ENCODE data around the gene MLXIPL.
A peak's percentile ranks its signal among the peaks of the same experiment; 100 is the strongest.
"Not testable (repeated sequence)": the region's sequence is repeated elsewhere in the genome, so short reads cannot be mapped to it uniquely, and the experiment has no call there.

Gene MLXIPL

GRCh38 chr7:73586911-73587310 is 37.4 kb downstream of the MLXIPL start:
- DNase-seq (ENCODE audit: insufficient read length, low spot score), result no peak

GRCh38 chr7:73585196-73585595 is 39.1 kb downstream of the MLXIPL start:
- DNase-seq (ENCODE audit: insufficient read length, low spot score) (no peak), FAIRE-seq (no peak)

More at GRCh38 chr7:73586911-73587310, 37.4 kb downstream of the MLXIPL start:
- FAIRE-seq, result no peak

- no peak for DNase-seq (ENCODE audit: insufficient read length, low spot score)
- no peak for FAIRE-seq
These were observed 41.6 kb downstream of the MLXIPL start for GRCh38 chr7:73582664-73583202.

- not testable (repeated sequence) for DNase-seq (ENCODE audit: insufficient read length, low spot score); FAIRE-seq
These were observed 43.3 kb downstream of the MLXIPL start for GRCh38 chr7:73581006-73581405.

GRCh38 chr7:73578342-73579128 is 45.8 kb downstream of the MLXIPL start, which contains the start of gene TBL2:
TSS of gene TBL2 (minus strand) at chr7:73578579. CDS start at chr7:73578549, 30 bp downstream.
- FAIRE-seq, result no peak

DNA sequence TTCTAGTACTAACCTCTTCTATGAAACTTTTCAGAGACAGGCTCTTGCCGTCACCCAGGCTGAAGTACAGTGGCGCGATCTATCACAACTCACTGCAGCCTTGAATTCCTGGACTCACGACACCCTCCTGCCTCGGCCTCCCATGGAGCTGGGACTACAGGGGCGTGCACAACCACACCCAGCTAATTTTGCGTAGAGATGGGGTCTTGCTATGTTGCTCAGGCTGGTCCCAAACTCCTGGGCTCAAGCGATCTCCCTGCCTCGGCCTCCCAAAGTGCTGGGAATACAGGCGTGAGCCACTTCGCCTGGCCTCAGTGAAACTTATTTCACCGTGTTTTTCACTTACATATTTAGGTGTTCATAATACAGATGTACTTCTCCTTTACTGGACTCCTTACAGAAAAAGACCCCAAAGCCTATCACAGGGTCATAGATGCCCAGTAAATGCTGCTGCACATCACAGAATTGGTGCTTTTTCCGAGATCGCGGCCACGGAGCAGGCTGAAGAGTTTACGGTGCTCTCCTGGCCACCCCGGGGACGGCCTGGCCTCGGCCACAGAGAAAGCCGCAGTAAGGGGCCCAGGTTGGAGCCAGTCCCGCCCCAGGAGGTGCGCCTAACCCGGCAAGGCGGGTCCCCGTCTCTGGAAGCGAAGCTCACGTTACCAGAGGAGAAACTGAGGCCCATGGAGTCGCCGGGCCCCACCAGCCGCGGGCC is 46.5 kb downstream of the MLXIPL start:
- no peak for FAIRE-seq

More at GRCh38 chr7:73578342-73579128, 45.8 kb downstream of the MLXIPL start, which contains the start of gene TBL2:
- DNase-seq (ENCODE audit: insufficient read length, low spot score), result peak; percentile 86

DNA sequence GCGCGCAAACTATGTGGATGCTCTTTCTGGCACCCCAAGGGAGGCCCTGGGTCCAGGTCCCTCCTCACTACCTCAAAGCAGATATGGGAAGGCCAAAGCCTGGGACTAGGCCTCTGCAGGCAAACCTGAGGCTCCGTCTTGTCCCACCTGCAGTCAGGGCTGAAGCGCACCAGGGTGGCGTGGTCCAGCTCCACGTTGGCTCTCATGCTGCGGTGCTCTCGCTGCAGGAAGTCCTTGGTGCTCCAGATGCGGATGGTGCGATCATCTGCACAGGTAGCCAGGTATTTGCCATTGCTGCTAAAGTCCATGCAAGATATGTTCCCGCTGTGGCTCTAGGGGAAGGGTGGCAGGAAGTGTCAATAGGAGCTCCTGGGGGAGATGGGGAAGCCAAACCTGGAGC is 50.5 kb downstream of the MLXIPL start:
- FAIRE-seq (no peak), DNase-seq (ENCODE audit: insufficient read length, low spot score) (no peak)

More for the DNA sequence above, 46.5 kb downstream of the MLXIPL start:
- no peak for DNase-seq (ENCODE audit: insufficient read length, low spot score)

DNA sequence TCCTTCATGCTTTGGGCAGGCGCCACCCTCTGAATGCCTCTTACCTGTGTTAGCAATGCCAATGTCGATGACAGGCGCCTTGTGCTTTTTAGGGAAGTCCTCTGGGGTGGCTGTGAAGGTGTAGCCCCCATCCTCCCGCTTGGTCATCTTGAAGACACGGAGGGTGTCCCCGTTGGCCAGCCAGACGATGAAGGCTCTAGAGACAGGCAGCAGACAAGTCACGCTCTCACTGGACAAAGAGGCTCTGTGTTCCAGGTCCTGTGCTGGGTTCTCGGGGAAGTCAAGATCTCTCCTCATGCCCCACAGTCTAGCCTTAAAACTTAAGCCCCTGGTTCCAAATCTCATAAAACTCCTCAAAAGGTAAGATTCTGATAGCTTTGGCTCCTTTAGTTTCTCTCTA is 51.0 kb downstream of the MLXIPL start:
- FAIRE-seq, result no peak

DNA sequence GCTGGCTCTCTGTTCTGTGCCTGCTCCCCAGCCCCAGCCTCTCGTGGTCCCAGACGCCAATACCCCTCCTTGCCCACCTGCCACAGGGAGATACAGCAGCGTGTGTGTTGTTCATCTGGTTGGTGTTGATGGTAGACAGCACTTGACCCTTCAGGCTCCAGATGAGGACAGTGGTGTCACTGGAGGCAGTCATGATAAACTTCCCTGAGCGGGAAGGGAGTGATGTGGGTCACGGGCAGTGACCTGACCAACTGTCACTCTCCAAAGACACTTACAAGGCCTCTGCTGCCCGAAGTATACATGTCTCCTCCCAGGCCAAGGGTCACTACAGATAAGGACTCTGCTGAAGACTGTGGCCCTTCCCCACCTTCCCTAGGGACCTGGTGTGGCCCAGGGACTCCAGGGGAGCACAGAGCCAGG is 51.5 kb downstream of the MLXIPL start:
- no peak for DNase-seq (ENCODE audit: insufficient read length, low spot score)
- no peak for FAIRE-seq

More for the DNA sequence above, 51.0 kb downstream of the MLXIPL start:
- no peak for DNase-seq (ENCODE audit: insufficient read length, low spot score)

- FAIRE-seq (no peak), DNase-seq (ENCODE audit: insufficient read length, low spot score) (no peak)
These were observed 53.3 kb downstream of the MLXIPL start for GRCh38 chr7:73570977-73571376.

- FAIRE-seq (no peak), DNase-seq (ENCODE audit: insufficient read length, low spot score) (no peak)
These were observed 53.8 kb downstream of the MLXIPL start for GRCh38 chr7:73570521-73570920.

- DNase-seq (ENCODE audit: insufficient read length, low spot score), result no peak
- FAIRE-seq, result no peak
These were observed 55.2 kb downstream of the MLXIPL start for GRCh38 chr7:73569042-73569608.

- DNase-seq (ENCODE audit: insufficient read length, low spot score) (no peak), FAIRE-seq (no peak)
These were observed 56.3 kb downstream of the MLXIPL start for GRCh38 chr7:73567846-73568685.

DNA sequence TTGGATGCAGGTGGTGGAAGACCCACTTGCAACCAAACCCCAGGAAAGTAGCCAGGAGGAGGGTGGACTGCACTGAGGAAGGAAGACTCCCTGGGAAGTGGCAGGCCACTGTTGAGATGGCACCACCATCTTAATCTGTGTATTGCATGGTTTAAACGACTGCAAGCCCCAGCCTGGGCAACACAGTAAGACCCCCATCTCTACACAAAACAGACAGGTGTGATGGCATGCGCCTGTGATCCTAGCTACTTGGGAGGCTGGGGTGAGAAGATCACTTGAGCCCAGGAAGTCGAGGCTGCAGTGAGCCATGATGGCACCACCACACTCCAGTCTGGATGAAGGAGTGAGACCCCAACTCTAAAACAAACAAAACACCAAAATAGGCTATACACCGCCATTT is 57.2 kb downstream of the MLXIPL start:
- DNase-seq (ENCODE audit: insufficient read length, low spot score), result no peak
- FAIRE-seq, result no peak

DNA sequence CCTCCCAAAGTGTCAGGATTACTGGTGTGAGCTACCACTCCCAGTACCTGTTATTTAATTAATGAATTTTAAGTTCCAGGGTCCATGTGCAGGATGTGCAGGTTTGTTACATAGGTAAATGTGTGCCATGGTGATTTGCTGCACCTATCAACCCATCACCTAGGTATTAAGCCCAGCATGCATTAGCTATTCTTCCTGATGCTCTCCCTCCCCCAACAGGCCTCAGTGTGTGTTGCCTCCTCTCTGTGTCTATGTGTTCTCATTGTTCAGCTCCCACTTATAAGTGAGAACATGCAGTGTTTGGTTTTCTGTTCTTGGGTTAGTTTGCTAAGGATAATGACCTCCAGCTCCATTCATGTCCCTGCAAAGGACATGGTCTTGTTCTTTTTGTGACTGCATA is 57.9 kb downstream of the MLXIPL start:
- DNase-seq (ENCODE audit: insufficient read length, low spot score); FAIRE-seq: not testable (repeated sequence)

DNA sequence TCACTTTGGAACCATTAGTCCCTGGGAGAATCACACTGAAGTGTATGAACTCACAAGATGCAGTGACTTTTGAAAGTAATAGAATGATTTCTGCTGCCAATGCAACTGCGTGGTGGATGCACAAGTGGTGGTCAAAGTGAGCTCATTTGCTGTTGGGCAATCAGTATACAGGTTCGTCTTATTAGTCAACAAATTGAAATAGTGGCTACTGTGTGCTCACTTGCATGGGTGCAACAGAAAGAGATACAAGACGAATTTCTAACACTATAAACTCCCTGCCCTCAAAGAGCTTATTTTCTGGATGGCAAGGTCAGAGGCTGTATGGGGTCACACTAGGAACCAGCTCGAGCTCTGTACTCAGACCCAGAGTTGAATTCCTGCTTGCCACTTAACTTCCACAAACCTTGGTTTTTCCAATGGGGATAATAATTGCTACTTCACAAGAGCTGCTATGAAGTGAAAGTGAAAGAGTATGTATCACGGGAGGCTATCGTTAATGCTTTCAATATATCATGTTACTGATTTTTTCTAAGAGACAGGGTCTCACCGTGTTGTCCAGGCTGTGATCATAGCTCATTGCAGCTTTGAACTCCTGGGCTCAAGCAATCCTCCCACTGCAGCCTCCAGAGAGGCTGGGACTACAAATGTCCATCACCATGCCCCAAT is 58.5 kb downstream of the MLXIPL start:
- FAIRE-seq (no peak), DNase-seq (ENCODE audit: insufficient read length, low spot score) (no peak)

DNA sequence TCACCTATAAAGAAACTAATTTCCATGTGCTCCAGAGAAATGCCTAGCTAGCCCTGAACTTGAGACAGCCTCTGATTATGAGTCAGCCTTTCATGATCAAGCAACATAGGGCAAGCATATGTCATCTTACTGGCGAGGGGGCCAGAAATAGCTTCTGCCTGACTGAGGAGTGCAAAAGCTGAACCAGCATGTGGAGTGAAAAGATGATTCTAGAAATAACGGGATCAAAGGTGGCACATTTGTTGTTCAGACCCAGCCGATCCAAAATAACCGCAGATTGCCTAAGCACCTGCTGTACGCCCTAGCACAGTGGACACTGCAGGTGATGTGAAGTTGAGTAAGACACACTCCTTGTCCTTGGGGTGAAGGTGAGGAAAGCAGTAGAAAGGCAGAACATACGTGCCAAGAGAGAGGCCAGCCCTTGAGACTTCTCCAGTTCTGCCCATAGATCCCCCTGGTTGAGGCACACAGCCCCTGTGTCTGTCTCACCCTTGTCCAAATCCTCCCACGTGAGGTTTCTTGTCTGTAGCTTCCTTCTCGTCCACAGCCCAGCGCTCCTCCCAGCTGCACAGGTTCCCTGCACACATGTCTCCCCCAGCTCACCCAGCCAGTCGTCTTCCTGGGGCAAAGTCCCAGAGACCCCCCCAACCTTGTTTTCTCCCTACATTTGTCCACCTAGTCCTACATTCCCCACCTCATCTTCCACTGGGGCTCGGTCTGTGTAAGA is 64.0 kb downstream of the MLXIPL start:
- no peak for FAIRE-seq
- DNase-seq (ENCODE audit: insufficient read length, low spot score), result no peak

DNA sequence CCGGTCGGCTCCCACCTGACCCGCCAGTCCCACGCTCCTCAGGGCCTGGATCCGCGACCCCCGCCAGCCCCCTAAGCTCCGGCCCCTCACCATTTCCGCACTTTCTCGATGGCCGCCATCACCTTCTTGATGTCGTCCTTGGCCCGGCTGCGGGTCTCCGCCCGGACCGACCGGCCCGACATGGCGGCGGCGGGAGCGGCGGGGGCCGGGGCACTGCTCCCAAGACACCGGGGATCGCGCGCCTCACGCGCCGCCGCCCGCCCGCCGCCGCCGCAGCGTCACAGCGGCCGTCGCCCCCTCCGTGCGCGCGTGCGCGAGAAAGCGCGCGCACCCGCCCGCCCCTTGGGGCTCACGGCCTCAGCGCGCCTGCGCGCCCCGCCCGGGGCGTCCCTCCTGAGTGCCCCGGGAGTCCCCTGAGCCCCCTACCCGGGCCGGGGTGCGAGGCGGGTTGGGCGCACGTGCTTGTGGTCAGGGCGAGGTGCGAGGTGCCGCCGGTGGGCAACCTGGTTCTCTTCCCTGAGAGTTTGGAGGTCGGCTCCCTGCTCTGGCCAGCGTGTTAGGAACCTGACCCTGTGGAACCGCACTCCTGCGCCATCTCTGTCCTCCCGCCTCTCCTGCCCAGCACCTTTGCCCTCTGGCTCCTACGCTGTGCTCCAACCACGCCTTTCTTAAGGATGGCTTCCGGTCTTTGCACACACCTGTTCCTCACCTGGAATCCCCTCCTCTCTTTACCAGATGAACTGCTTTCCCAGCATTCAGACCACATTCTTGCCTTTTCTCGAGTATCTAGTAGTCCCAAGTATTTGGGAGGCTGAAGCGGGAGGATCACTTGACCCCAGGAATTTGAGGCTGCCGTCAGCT is 66.7 kb downstream of the MLXIPL start, which contains the start of gene BCL7B:
BCL7B (minus strand) TSS at position 294 of the 861 bp plus-strand sequence; CDS start at position 182, 112 bp downstream.
- no peak for FAIRE-seq
- peak; percentile 75 for DNase-seq (ENCODE audit: insufficient read length, low spot score)
